Stimulated activated CD8-positive, alpha-beta memory T cell treated with anti-CD3 and anti-CD28 coated beads, Interleukin-12 subunit alpha, Interleukin-12 subunit beta, amount 100 ng/mL, for 4 hours (primary cell): Measurements from ENCODE around the gene AMER2.

Experiments
- DNase-seq: peaks from one replicate; pipeline ENCODE4 v3.0.0-alpha.2; 2020; ENCODE audit warnings: low read depth

Gene AMER2

GRCh38 chr13:25149711-25150110, 22.4 kb downstream of the AMER2 start:
- no peak for DNase-seq

- no peak for DNase-seq
These were observed 23.7 kb downstream of the AMER2 start for GRCh38 chr13:25148402-25148771.

GRCh38 chr13:25147638-25148401, 24.3 kb downstream of the AMER2 start:
- DNase-seq: no peak

- no peak for DNase-seq
These were observed 28.4 kb downstream of the AMER2 start for GRCh38 chr13:25143706-25144105.

GRCh38 chr13:25141042-25141441, 31.0 kb downstream of the AMER2 start:
- DNase-seq: no peak

GRCh38 chr13:25137788-25138115, 34.3 kb downstream of the AMER2 start:
- DNase-seq: no peak

GRCh38 chr13:25136880-25137787, 35.0 kb downstream of the AMER2 start:
- DNase-seq: no peak

GRCh38 chr13:25135896-25136295, 36.2 kb downstream of the AMER2 start:
- no peak for DNase-seq

GRCh38 chr13:25132751-25133390, 39.2 kb downstream of the AMER2 start:
- no peak for DNase-seq

GRCh38 chr13:25131881-25132420, 40.1 kb downstream of the AMER2 start:
- no peak for DNase-seq

- no peak for DNase-seq
These were observed 41.1 kb downstream of the AMER2 start for GRCh38 chr13:25130944-25131343.

GRCh38 chr13:25118378-25118905, 53.6 kb downstream of the AMER2 start:
- no peak for DNase-seq

- DNase-seq: no peak
These were observed 54.8 kb downstream of the AMER2 start for GRCh38 chr13:25117312-25117711.

GRCh38 chr13:25116044-25116443, 56.0 kb downstream of the AMER2 start:
- no peak for DNase-seq

- DNase-seq: peak; percentile 4
These were observed 57.9 kb downstream of the AMER2 start for GRCh38 chr13:25114220-25114619.

GRCh38 chr13:25112695-25113255, 59.3 kb downstream of the AMER2 start:
- DNase-seq: no peak
